PFSK-1 (cell line): ENCODE results near the gene VWA3B.

ENCODE experiments used
- POLR2AphosphoS5 ChIP-seq: IDR thresholded peaks from 2 replicates; pipeline ENCODE4 v1.6.1; 2012; ENCODE audit warnings: low read depth, mild to moderate bottlenecking, control low read depth, low read length, moderate library complexity
- REST ChIP-seq, 2 experiments: IDR thresholded peaks; 2 replicates each; pipeline versions ENCODE4 v1.6.1 to v1.8.0; 2011 to 2012; ENCODE audit warnings: low read depth in 2 of 2, low read length in 2 of 2, control low read depth in 1 of 2, inconsistent platforms in 1 of 2, mild to moderate bottlenecking in 1 of 2, moderate library complexity in 1 of 2; ENCODE audit not compliant: insufficient read depth in 1 of 2
- TAF1 ChIP-seq: IDR thresholded peaks from 2 replicates; pipeline ENCODE4 v1.6.1; 2012; ENCODE audit warnings: low read length, control low read depth, borderline replicate concordance; ENCODE audit not compliant: insufficient read depth

GRCh38 chr2:98295275-98295674 lies 208.3 kb downstream of the VWA3B start:
- TF ChIP-seq TAF1 (no peak), REST (IDR thresholded peaks at IDR 0.05; ENCODE audit: insufficient read depth in 1 of 2, low read depth in 2 of 2, low read length in 2 of 2) (no peak), POLR2AphosphoS5 (no peak)
